NB4 (cell line): ENCODE data around the gene GRB2.

Experiments
- DNase-seq: peaks from one replicate; pipeline ENCODE4 v3.0.0; 2010; ENCODE audit warnings: low read depth
- H3K4me3 ChIP-seq: one replicate; pipeline ENCODE4 v1.5.1; 2011; ENCODE audit warnings: mild to moderate bottlenecking, low read depth, low read length, moderate library complexity
- MYC ChIP-seq: IDR thresholded peaks from 2 replicates; pipeline ENCODE4 v1.6.1; 2011; ENCODE audit warnings: low read depth, low read length
- POLR2A ChIP-seq: IDR thresholded peaks from 2 replicates; pipeline ENCODE4 v1.6.1; 2011; ENCODE audit warnings: mild to moderate bottlenecking; ENCODE audit not compliant: insufficient read length; ENCODE audit errors: extremely low read depth
- TF ChIP-seq, protein P1 (sequence below): IDR thresholded peaks from 2 replicates; pipeline ENCODE4 v1.6.1; 2011; ENCODE audit warnings: low read depth, low read length
- TF ChIP-seq, protein P2 (sequence below): IDR thresholded peaks from one replicate; pipeline ENCODE4 v1.5.1; 2012; ENCODE audit warnings: low read depth, low read length

GRB2 gene

DNA sequence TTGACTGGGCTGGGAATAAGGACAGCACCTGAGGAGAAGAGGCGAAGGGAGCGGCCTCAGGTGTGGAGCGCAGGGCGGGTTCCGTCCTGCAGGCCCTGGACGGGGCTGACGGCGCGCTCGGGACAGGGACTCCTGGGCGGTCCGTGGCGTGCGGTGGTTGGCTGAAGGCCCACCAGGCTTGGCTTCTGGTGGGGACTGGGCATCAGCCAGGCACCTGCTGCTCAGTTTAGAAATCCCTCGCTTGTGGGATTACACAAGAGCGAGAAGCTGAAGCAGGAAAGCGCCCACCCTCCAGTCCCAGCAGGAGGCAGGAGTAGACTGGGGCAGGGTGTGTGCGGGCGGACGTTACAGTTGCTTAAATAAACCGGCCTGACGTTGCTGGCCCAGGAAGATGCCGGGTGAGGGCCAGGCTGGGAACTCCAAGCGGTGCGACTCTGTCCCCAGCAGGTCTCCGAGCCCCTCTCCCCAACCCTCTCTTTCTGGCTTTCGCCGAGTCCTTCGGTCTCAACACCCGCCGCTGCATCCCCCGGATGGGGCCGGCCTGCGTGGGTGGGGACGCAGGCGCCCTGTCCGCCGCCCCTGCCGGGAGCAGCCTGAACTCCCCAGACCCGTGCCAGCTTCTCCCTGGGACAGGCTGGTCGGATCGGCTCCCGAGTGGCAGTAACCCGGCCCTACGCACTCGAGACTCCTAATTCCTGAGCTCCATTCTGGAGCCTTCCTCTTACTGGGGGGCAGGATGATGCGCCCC is 135.1 kb downstream of the GRB2 start:
- DNase-seq = peak; percentile 96
- TF ChIP-seq POLR2A = peak; percentile 30
- TF ChIP-seq MYC = peak; percentile 61
- TF ChIP-seq, protein P1, sequence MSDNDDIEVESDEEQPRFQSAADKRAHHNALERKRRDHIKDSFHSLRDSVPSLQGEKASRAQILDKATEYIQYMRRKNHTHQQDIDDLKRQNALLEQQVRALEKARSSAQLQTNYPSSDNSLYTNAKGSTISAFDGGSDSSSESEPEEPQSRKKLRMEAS = peak; percentile 69
- TF ChIP-seq, protein P2, sequence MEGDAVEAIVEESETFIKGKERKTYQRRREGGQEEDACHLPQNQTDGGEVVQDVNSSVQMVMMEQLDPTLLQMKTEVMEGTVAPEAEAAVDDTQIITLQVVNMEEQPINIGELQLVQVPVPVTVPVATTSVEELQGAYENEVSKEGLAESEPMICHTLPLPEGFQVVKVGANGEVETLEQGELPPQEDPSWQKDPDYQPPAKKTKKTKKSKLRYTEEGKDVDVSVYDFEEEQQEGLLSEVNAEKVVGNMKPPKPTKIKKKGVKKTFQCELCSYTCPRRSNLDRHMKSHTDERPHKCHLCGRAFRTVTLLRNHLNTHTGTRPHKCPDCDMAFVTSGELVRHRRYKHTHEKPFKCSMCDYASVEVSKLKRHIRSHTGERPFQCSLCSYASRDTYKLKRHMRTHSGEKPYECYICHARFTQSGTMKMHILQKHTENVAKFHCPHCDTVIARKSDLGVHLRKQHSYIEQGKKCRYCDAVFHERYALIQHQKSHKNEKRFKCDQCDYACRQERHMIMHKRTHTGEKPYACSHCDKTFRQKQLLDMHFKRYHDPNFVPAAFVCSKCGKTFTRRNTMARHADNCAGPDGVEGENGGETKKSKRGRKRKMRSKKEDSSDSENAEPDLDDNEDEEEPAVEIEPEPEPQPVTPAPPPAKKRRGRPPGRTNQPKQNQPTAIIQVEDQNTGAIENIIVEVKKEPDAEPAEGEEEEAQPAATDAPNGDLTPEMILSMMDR = peak; percentile 35

DNA sequence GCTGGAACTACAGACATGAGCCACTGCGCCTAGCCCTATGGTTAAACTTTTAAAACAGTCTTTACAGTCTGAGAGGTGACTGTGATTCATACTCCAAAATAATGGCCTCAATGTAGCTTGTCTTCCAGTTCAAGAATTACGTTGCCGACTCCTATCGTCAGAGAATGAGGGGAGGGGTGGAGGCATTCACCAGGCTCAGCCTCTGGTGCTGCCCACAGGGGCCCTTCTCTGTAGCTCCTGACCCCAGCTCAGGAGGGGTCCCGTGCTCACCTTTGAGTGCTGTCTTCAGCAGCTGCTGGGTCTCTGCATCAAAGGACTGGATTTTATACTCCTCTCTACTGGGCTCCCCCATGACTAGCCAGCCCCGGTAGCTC is 135.6 kb downstream of the GRB2 start:
- DNase-seq = peak; percentile 55
- TF ChIP-seq, protein P2 = no peak
- TF ChIP-seq, protein P1 = no peak
- TF ChIP-seq MYC = no peak
- no peak for TF ChIP-seq POLR2A
- H3K4me3 ChIP-seq = peak overlapping the region; percentile 76

More for the DNA sequence above, 135.1 kb downstream of the GRB2 start:
- peak overlapping the region; percentile 76 for H3K4me3 ChIP-seq
